ENCODE results near the gene FBXO24. TPM values are rescaled to one million over a fixed set of nuclear protein-coding genes. Genes with fewer than 3 reads are reported as not detected.

FBXO24 gene
- total and polyA plus RNA-seq, 7 donors = 0.13 to 1.1 (median 0.30) TPM

GRCh38 chr7:100598425-100598824 is 12.3 kb downstream of the FBXO24 start:
- Histone ChIP-seq H3K36me3 (ENCODE audit: insufficient read depth in 1 of 2, low read depth in 1 of 2) (no peaks in the 10 kb centered on the region), H3K4me1 (no peaks in the 10 kb centered on the region), H3K27me3 (ENCODE audit: insufficient read depth in 3 of 3, low read length in 2 of 3) (peaks cover 0 to 8% (median 4%) of the 10 kb centered on the region in 3 donors), H3K4me3 (no peak overlapping the region), H3K27ac (no peak overlapping the region), H3K9me3 (no peaks in the 10 kb centered on the region)
- 84 to 88% (median 86%) methylated on average over 4 of the region's 4 CpGs for WGBS, 3 donors
- no peak for TF ChIP-seq CTCF (IDR thresholded peaks at IDR 0.05)
- intact Hi-C loops (cut with DNase I) = no loop called here
- no peak for DNase-seq
- no peak for ATAC-seq

- no peak for TF ChIP-seq CTCF (IDR thresholded peaks at IDR 0.05)
These were observed 14.0 kb downstream of the FBXO24 start for GRCh38 chr7:100599911-100600729.

GRCh38 chr7:100600730-100601038 is 14.6 kb downstream of the FBXO24 start:
- TF ChIP-seq CTCF (IDR thresholded peaks at IDR 0.05) = no peak
- DNase-seq (no peak), ATAC-seq (no peak)
- Histone ChIP-seq H3K4me3 (no peak overlapping the region), H3K9me3 (no peaks in the 10 kb centered on the region), H3K36me3 (ENCODE audit: insufficient read depth in 1 of 2, low read depth in 1 of 2) (no peaks in the 10 kb centered on the region), H3K27ac (no peak overlapping the region), H3K27me3 (ENCODE audit: insufficient read depth in 3 of 3, low read length in 2 of 3) (peaks cover 0 to 8% (median 4%) of the 10 kb centered on the region in 3 donors), H3K4me1 (peaks cover 5% of the 10 kb centered on the region)
- 72 to 87% (median 76%) methylated on average over 9 of the region's 9 CpGs for WGBS, 3 donors
- intact Hi-C loops (cut with DNase I) = no loop called here

More at GRCh38 chr7:100599911-100600729, 14.0 kb downstream of the FBXO24 start:
- no peak for ATAC-seq
- peaks cover 3% of the 10 kb centered on the region for H3K4me1 ChIP-seq
- no peak overlapping the region for H3K4me3 ChIP-seq
- no peaks in the 10 kb centered on the region for H3K36me3 ChIP-seq (ENCODE audit: insufficient read depth in 1 of 2, low read depth in 1 of 2)
- peak in 1 of 2 donors; percentile 75 for DNase-seq
- 64 to 78% (median 68%) methylated on average over 16 to 18 of the region's 18 CpGs for WGBS, 3 donors
- H3K27me3 ChIP-seq (ENCODE audit: insufficient read depth in 3 of 3, low read length in 2 of 3) = peaks cover 0 to 8% (median 4%) of the 10 kb centered on the region in 3 donors
- no peaks in the 10 kb centered on the region for H3K9me3 ChIP-seq
- intact Hi-C loops (cut with DNase I) = no loop called here
- H3K27ac ChIP-seq = no peak overlapping the region

- peak overlapping the region; percentile 80 for H3K4me3 ChIP-seq
- H3K4me1 ChIP-seq = peaks cover 5% of the 10 kb centered on the region
- peak; percentile 79 to 87 for DNase-seq
- intact Hi-C loops (cut with DNase I) = no loop called here
- TF ChIP-seq CTCF (IDR thresholded peaks at IDR 0.05) = no peak
- H3K27ac ChIP-seq = no peak overlapping the region
- H3K36me3 ChIP-seq (ENCODE audit: insufficient read depth in 1 of 2, low read depth in 1 of 2) = no peaks in the 10 kb centered on the region
- ATAC-seq = peak in 3 of 4 donors; percentile 26 to 31 (median 29)
- peaks cover 0 to 8% (median 3%) of the 10 kb centered on the region in 3 donors for H3K27me3 ChIP-seq (ENCODE audit: insufficient read depth in 3 of 3, low read length in 2 of 3)
- whole genome bisulfite sequencing, 3 donors = 46 to 50% (median 46%) methylated on average over 20 to 21 of the region's 21 CpGs
- H3K9me3 ChIP-seq = no peaks in the 10 kb centered on the region
These were observed 17.0 kb downstream of the FBXO24 start for GRCh38 chr7:100602889-100603725.
